Sigmoid colon (tissue), 4 donors: ENCODE data around the gene IER3IP1.

Experiments
- POLR2AphosphoS5 ChIP-seq, 4 donors: sonication (generic); formaldehyde crosslinking; IDR thresholded peaks; one replicate each; pipeline ENCODE4 v1.6.1; 2017; ENCODE audit warnings: antibody characterized with exemption in 4 of 4
- TF ChIP-seq, protein P1 (sequence below), 4 experiments: fragments of 450-650 bp in 3 of 4; fragments of 200-600 bp in 1 of 4; IDR thresholded peaks; one replicate each; pipeline ENCODE4 v1.5.1; 2016 to 2019; ENCODE audit warnings: antibody characterized with exemption in 4 of 4, mild to moderate bottlenecking in 3 of 4, moderate library complexity in 2 of 4

GRCh38 chr18:47175283-47175897 lies 774 bp downstream of the IER3IP1 start:
- TF ChIP-seq POLR2AphosphoS5 (IDR thresholded peaks at IDR 0.05), result no peak
- TF ChIP-seq, protein P1, sequence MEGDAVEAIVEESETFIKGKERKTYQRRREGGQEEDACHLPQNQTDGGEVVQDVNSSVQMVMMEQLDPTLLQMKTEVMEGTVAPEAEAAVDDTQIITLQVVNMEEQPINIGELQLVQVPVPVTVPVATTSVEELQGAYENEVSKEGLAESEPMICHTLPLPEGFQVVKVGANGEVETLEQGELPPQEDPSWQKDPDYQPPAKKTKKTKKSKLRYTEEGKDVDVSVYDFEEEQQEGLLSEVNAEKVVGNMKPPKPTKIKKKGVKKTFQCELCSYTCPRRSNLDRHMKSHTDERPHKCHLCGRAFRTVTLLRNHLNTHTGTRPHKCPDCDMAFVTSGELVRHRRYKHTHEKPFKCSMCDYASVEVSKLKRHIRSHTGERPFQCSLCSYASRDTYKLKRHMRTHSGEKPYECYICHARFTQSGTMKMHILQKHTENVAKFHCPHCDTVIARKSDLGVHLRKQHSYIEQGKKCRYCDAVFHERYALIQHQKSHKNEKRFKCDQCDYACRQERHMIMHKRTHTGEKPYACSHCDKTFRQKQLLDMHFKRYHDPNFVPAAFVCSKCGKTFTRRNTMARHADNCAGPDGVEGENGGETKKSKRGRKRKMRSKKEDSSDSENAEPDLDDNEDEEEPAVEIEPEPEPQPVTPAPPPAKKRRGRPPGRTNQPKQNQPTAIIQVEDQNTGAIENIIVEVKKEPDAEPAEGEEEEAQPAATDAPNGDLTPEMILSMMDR (IDR thresholded peaks at IDR 0.05), result no peak
